ENCODE results near the gene COMT. TPM values are rescaled to one million over a fixed set of nuclear protein-coding genes. Genes with fewer than 3 reads are reported as not detected.

COMT gene
- total and polyA plus RNA-seq, 9 of the 15 experiments (the other 6 are each of a cell fraction or from before 2014, with no cell fraction given) = 12.5 to 351 (median 155) TPM

- no peak for TF ChIP-seq POLR2B (IDR thresholded peaks at IDR 0.05; ENCODE audit: low read depth, partially characterized antibody)
- TF ChIP-seq PBX2 (CRISPR knock-in tag; IDR thresholded peaks at IDR 0.05; ENCODE audit: low read depth) = no peak
- peak; percentile 74 for TF ChIP-seq PBX2 (tag; conservative IDR thresholded peaks at IDR 0.05; ENCODE audit: low read depth)
- no peak for TF ChIP-seq SAP30 (IDR thresholded peaks at IDR 0.05; ENCODE audit: borderline replicate concordance, insufficient read depth, low read depth, low read length, poor library complexity, severe bottlenecking)
- no peak; the same call in 1 of the 2 replicates for TF ChIP-seq CXXC5 (CRISPR knock-in tag; IDR thresholded peaks at IDR 0.05)
- TF ChIP-seq ZHX1 (conservative IDR thresholded peaks at IDR 0.05; ENCODE audit: low read length) = no peak
- 0 out of 2 replicates have a peak, but pooled peaks have one; percentile 49 for TF ChIP-seq RB1 (IDR thresholded peaks at IDR 0.05; ENCODE audit: low read depth)
- no peak for TF ChIP-seq CHCHD3 (CRISPR knock-in tag; IDR thresholded peaks at IDR 0.05)
- TF ChIP-seq PRPF4 (IDR thresholded peaks at IDR 0.05; ENCODE audit: insufficient read depth, low read depth, low read length, poor library complexity, severe bottlenecking) = no peak
- peak; percentile 61 for TF ChIP-seq ESRRA (IDR thresholded peaks at IDR 0.05; ENCODE audit: borderline replicate concordance, low read depth)
- TF ChIP-seq L3MBTL2 (IDR thresholded peaks at IDR 0.05) = peak; percentile 97
- no peak for TF ChIP-seq TRIM25 (IDR thresholded peaks at IDR 0.05; ENCODE audit: borderline replicate concordance)
- TF ChIP-seq, protein P1, sequence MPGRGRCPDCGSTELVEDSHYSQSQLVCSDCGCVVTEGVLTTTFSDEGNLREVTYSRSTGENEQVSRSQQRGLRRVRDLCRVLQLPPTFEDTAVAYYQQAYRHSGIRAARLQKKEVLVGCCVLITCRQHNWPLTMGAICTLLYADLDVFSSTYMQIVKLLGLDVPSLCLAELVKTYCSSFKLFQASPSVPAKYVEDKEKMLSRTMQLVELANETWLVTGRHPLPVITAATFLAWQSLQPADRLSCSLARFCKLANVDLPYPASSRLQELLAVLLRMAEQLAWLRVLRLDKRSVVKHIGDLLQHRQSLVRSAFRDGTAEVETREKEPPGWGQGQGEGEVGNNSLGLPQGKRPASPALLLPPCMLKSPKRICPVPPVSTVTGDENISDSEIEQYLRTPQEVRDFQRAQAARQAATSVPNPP (IDR thresholded peaks at IDR 0.05; ENCODE audit: borderline replicate concordance, insufficient read depth, insufficient read length) = no peak
- no peak for TF ChIP-seq TCF15 (CRISPR knock-in tag; IDR thresholded peaks at IDR 0.05)
- no peak for TF ChIP-seq ZNF445 (CRISPR knock-in tag; IDR thresholded peaks at IDR 0.05; ENCODE audit: low read depth)
- no peak for TF ChIP-seq ZNF24 (IDR thresholded peaks at IDR 0.05)
- TF ChIP-seq, protein P2, sequence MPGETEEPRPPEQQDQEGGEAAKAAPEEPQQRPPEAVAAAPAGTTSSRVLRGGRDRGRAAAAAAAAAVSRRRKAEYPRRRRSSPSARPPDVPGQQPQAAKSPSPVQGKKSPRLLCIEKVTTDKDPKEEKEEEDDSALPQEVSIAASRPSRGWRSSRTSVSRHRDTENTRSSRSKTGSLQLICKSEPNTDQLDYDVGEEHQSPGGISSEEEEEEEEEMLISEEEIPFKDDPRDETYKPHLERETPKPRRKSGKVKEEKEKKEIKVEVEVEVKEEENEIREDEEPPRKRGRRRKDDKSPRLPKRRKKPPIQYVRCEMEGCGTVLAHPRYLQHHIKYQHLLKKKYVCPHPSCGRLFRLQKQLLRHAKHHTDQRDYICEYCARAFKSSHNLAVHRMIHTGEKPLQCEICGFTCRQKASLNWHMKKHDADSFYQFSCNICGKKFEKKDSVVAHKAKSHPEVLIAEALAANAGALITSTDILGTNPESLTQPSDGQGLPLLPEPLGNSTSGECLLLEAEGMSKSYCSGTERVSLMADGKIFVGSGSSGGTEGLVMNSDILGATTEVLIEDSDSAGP (CRISPR knock-in tag; IDR thresholded peaks at IDR 0.05) = no peak
Measured at GRCh38 chr22:19892257-19892879, 49.2 kb upstream of the COMT start (continued).
